GM19397 (cell line): ENCODE results near the gene NXPH4.

Experiments used
- ATAC-seq: cut with Tn5 transposase; IDR thresholded peaks from one replicate; pipeline ENCODE4 v1.9.1; 2021; ENCODE audit warnings: mild to moderate bottlenecking, moderate library complexity; ENCODE audit not compliant: unreplicated experiment

Gene NXPH4

GRCh38 chr12:57268264-57268663, 51.7 kb downstream of the NXPH4 start:
- no peak for ATAC-seq

- ATAC-seq = no peak
Observed at GRCh38 chr12:57270966-57271470, 54.4 kb downstream of the NXPH4 start.

GRCh38 chr12:57272337-57273151, 56.0 kb downstream of the NXPH4 start:
- no peak for ATAC-seq

- no peak for ATAC-seq
Observed at GRCh38 chr12:57273516-57273915, 56.9 kb downstream of the NXPH4 start.
